ENCODE measurements around the gene PLEKHJ1. TPM values are rescaled to one million over a fixed set of nuclear protein-coding genes. Genes with fewer than 3 reads are reported as not detected.

The PLEKHJ1 gene
- polyA plus RNA-seq, 1 of the 3 experiments (the other 2 are of a cell fraction) = 151 TPM

GRCh38 chr19:2236314-2237050 is at the start of gene PLEKHJ1, which contains the start of gene SF3A2 (continued):
- peak; percentile 95 for TF ChIP-seq MAX (IDR thresholded peaks at IDR 0.05; ENCODE audit: low read depth)
- no peak for TF ChIP-seq NFIC (IDR thresholded peaks at IDR 0.05; ENCODE audit: borderline replicate concordance)
- no peak for TF ChIP-seq MEF2A (IDR thresholded peaks at IDR 0.05; ENCODE audit: borderline replicate concordance, low read depth)
- TF ChIP-seq FOSL2 (IDR thresholded peaks at IDR 0.05; ENCODE audit: borderline replicate concordance, low read depth) = peak; percentile 76
- TF ChIP-seq EZH2phosphoT487 (IDR thresholded peaks at IDR 0.05; ENCODE audit: borderline replicate concordance, low read depth) = no peak
- TF ChIP-seq JUND (IDR thresholded peaks at IDR 0.05) = peak; percentile 57; the same call in 1 of the 2 replicates
- TF ChIP-seq SMC3 (IDR thresholded peaks at IDR 0.05; ENCODE audit: low read depth, low read length) = peak; percentile 89
- peak; percentile 89 for TF ChIP-seq NRF1 (IDR thresholded peaks at IDR 0.05; ENCODE audit: low read depth, low read length)
- TF ChIP-seq EP300 (IDR thresholded peaks at IDR 0.05; ENCODE audit: borderline replicate concordance in 1 of 2, low read depth in 1 of 2, low read length in 1 of 2) = no peak
- TF ChIP-seq IRF3 (IDR thresholded peaks at IDR 0.05; ENCODE audit: low read depth, low read length) = no peak
- no peak for TF ChIP-seq USF1 (IDR thresholded peaks at IDR 0.05; ENCODE audit: borderline replicate concordance, low read depth)

GRCh38 chr19:2283835-2284507 is 47.8 kb upstream of the PLEKHJ1 start:
- no peaks in the 10 kb centered on the region for H3K9me3 ChIP-seq
- H2AFZ ChIP-seq (ENCODE audit: low read depth) = no peak overlapping the region
- no peaks in the 10 kb centered on the region for H3K36me3 ChIP-seq (replicated peaks in 1 of 2; ENCODE audit: control insufficient read depth in 1 of 2, insufficient read depth in 2 of 2, low read length in 1 of 2)
- 91% methylated on average over 8 of the region's 8 CpGs for WGBS (ENCODE audit: low lambda C conversion rate)
- H3K27me3 ChIP-seq (ENCODE audit: insufficient read depth) = peaks cover 5% of the 10 kb centered on the region; the same call in 1 of the 2 replicates
- no peaks in the 10 kb centered on the region for H3K79me2 ChIP-seq (ENCODE audit: insufficient read depth)
- peaks cover 6% of the 10 kb centered on the region for H3F3A ChIP-seq (replicated peaks; ENCODE audit: insufficient read depth)
- no peak overlapping the region for H3K4me2 ChIP-seq
- 0 out of 2 replicates have a peak, but pooled peaks cover 2% of the 10 kb centered on the region for H4K20me1 ChIP-seq (ENCODE audit: insufficient read depth)
- POLR2A ChIA-PET = no interaction called here
- H3K9ac ChIP-seq = no peak overlapping the region
- H3K27ac ChIP-seq (ENCODE audit: low read depth in 2 of 2, low read length in 1 of 2) = no peak overlapping the region
- H3K9me2 ChIP-seq = no peaks in the 10 kb centered on the region
- CTCF ChIA-PET = interaction anchor here (0.6 to 2.7 kb wide), 5 partner anchors 10 to 354 kb away, joined by 3 to 20 read pairs (median 5); no protein-coding TSS in a partner anchor
- no peak overlapping the region for H3K4me3 ChIP-seq (ENCODE audit: low read depth in 2 of 2, low read length in 1 of 2)
- peaks cover 0 to 8% of the 10 kb centered on the region in 2 experiments; a peak in 1 of 4 replicates for H3K4me1 ChIP-seq (ENCODE audit: control insufficient read depth in 1 of 2, insufficient read depth in 2 of 2, low read depth in 1 of 2, low read length in 1 of 2)
- no peak for DNase-seq
- no peak for TF ChIP-seq TAF1 (IDR thresholded peaks at IDR 0.05; ENCODE audit: borderline replicate concordance, low read depth, low read length)
- TF ChIP-seq RFX5 (IDR thresholded peaks at IDR 0.05; ENCODE audit: low read length) = no peak
- no peak for TF ChIP-seq POLR2AphosphoS5 (IDR thresholded peaks at IDR 0.05; ENCODE audit: low read depth, low read length)
- no peak for TF ChIP-seq REST (IDR thresholded peaks at IDR 0.05; ENCODE audit: low read depth, low read length)
- TF ChIP-seq PBX3 (IDR thresholded peaks at IDR 0.05) = no peak
- TF ChIP-seq FOSL2 (IDR thresholded peaks at IDR 0.05; ENCODE audit: borderline replicate concordance, low read depth) = no peak
- no peak for TF ChIP-seq CTCF (IDR thresholded peaks at IDR 0.05)
- no peak for TF ChIP-seq EP300 (IDR thresholded peaks at IDR 0.05; ENCODE audit: borderline replicate concordance in 1 of 2, low read depth in 1 of 2, low read length in 1 of 2)
- TF ChIP-seq USF2 (IDR thresholded peaks at IDR 0.05; ENCODE audit: borderline replicate concordance, low read depth, low read length) = no peak
